ENCODE data around the gene ANKRD62. TPM values are rescaled to one million over a fixed set of nuclear protein-coding genes. Genes with fewer than 3 reads are reported as not detected.

Gene ANKRD62
- total RNA-seq (under 1 TPM in 1 of 2 donors, not detected in 1; under 0.01 TPM), polyA plus RNA-seq (not detected)

DNA sequence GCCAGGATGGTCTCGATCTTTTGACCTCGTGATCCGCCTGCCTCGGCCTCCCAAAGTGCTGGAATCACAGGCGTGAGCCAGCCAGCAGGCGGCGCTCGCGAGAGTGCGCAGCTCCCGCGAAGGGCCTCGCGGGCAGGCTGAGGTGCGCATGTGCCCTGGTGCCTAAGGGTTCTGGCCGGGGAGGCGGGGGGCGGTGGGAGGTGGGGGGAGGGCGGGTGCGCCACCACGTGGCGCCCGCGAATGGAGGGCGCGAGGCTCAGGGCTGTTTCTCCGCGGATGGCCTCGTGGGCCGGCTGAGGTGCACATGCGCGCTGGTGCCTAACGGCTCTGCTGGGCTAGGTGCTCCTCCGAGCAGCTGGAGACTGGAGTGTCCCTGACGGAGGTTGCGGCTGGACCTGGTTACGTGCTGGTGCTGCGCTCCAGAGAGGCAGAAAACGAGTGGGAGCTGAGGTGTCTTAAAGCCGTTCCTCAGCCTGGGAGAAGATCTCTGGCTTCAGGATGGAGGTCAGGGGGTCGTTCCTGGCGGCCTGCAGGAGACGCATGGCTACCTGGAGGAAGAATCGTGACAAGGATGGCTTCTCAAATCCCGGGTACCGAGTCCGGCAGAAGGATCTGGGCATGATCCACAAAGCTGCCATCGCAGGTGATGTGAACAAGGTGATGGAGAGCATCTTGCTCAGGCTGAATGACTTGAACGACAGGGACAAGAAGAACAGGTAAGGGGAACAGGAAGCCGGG is at the start of gene ANKRD62:
Gene ANKRD62 (plus strand): TSS at position 324 of the 738 bp plus-strand sequence. CDS start 175 bp downstream, at position 499.
- Histone ChIP-seq H3K4me1 (ENCODE audit: control insufficient read depth in 4 of 4, insufficient read depth in 4 of 4, low read length in 3 of 4) (no peaks in the 10 kb centered on the region), H3K4me3 (ENCODE audit: low read depth in 1 of 3, low read length in 3 of 3) (no peak within 1 kb of the TSS)

DNA sequence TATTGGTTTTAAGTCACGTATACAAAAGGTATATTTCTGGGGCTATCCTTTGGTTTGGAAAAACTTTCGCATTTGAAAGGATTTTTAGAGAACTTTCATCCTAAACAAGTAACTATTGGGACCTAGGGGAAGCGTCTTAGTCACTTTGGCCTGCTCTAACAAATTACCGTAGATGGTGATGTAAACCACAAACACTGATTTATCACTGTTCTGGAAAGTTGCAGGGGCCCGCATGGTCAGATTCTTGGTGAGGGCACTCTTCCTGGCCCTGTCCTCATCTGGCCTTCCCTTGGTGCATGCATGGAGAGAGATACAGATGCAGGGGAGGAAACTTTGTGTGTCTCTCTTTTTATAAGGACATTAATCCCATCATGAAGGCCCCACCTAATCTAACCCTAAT is 49.1 kb upstream of the ANKRD62 start:
- no peak overlapping the region for H3K9ac ChIP-seq (ENCODE audit: low read depth in 1 of 2, low read length in 2 of 2)
- no peak overlapping the region for H3K4me3 ChIP-seq (ENCODE audit: low read depth in 1 of 3, low read length in 3 of 3)
- no peaks in the 10 kb centered on the region for H3K9me3 ChIP-seq (ENCODE audit: control insufficient read depth in 4 of 4, low read length in 3 of 4)
- TF ChIP-seq, protein P1, sequence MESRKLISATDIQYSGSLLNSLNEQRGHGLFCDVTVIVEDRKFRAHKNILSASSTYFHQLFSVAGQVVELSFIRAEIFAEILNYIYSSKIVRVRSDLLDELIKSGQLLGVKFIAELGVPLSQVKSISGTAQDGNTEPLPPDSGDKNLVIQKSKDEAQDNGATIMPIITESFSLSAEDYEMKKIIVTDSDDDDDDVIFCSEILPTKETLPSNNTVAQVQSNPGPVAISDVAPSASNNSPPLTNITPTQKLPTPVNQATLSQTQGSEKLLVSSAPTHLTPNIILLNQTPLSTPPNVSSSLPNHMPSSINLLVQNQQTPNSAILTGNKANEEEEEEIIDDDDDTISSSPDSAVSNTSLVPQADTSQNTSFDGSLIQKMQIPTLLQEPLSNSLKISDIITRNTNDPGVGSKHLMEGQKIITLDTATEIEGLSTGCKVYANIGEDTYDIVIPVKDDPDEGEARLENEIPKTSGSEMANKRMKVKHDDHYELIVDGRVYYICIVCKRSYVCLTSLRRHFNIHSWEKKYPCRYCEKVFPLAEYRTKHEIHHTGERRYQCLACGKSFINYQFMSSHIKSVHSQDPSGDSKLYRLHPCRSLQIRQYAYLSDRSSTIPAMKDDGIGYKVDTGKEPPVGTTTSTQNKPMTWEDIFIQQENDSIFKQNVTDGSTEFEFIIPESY (IDR thresholded peaks at IDR 0.05): no peak
- TF ChIP-seq, protein P2, sequence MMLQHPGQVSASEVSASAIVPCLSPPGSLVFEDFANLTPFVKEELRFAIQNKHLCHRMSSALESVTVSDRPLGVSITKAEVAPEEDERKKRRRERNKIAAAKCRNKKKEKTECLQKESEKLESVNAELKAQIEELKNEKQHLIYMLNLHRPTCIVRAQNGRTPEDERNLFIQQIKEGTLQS (IDR thresholded peaks at IDR 0.05): no peak
- TF ChIP-seq JUND (IDR thresholded peaks at IDR 0.05) (no peak), FOXA2 (IDR thresholded peaks at IDR 0.05) (no peak)
- TF ChIP-seq, protein P3, sequence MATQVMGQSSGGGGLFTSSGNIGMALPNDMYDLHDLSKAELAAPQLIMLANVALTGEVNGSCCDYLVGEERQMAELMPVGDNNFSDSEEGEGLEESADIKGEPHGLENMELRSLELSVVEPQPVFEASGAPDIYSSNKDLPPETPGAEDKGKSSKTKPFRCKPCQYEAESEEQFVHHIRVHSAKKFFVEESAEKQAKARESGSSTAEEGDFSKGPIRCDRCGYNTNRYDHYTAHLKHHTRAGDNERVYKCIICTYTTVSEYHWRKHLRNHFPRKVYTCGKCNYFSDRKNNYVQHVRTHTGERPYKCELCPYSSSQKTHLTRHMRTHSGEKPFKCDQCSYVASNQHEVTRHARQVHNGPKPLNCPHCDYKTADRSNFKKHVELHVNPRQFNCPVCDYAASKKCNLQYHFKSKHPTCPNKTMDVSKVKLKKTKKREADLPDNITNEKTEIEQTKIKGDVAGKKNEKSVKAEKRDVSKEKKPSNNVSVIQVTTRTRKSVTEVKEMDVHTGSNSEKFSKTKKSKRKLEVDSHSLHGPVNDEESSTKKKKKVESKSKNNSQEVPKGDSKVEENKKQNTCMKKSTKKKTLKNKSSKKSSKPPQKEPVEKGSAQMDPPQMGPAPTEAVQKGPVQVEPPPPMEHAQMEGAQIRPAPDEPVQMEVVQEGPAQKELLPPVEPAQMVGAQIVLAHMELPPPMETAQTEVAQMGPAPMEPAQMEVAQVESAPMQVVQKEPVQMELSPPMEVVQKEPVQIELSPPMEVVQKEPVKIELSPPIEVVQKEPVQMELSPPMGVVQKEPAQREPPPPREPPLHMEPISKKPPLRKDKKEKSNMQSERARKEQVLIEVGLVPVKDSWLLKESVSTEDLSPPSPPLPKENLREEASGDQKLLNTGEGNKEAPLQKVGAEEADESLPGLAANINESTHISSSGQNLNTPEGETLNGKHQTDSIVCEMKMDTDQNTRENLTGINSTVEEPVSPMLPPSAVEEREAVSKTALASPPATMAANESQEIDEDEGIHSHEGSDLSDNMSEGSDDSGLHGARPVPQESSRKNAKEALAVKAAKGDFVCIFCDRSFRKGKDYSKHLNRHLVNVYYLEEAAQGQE (IDR thresholded peaks at IDR 0.05): no peak
- H3K27ac ChIP-seq (ENCODE audit: low read depth in 1 of 2, low read length in 2 of 2): no peak overlapping the region
- no peak for DNase-seq (ENCODE audit: low spot score)
- H3K36me3 ChIP-seq (ENCODE audit: control insufficient read depth in 4 of 4, insufficient read depth in 3 of 4, low read depth in 1 of 4, low read length in 3 of 4): no peaks in the 10 kb centered on the region
- H3K4me1 ChIP-seq (ENCODE audit: control insufficient read depth in 4 of 4, insufficient read depth in 4 of 4, low read length in 3 of 4): no peaks in the 10 kb centered on the region
- H3K27me3 ChIP-seq (ENCODE audit: control insufficient read depth in 4 of 4, insufficient read depth in 4 of 4, low read length in 3 of 4): no peaks in the 10 kb centered on the region
- 75% methylated on average over 5 of the region's 5 CpGs for whole genome bisulfite sequencing

More for the DNA sequence above, at the start of gene ANKRD62:
- no peak for DNase-seq (ENCODE audit: low spot score)
- Histone ChIP-seq H3K9me3 (ENCODE audit: control insufficient read depth in 4 of 4, low read length in 3 of 4) (no peaks in the 10 kb centered on the region), H3K36me3 (ENCODE audit: control insufficient read depth in 4 of 4, insufficient read depth in 3 of 4, low read depth in 1 of 4, low read length in 3 of 4) (no peaks in the 10 kb centered on the region), H3K27ac (ENCODE audit: low read depth in 1 of 2, low read length in 2 of 2) (no peak within 1 kb of the TSS), H3K27me3 (ENCODE audit: control insufficient read depth in 4 of 4, insufficient read depth in 4 of 4, low read length in 3 of 4) (no peaks in the 10 kb centered on the region), H3K9ac (ENCODE audit: low read depth in 1 of 2, low read length in 2 of 2) (no peak within 1 kb of the TSS)
- TF ChIP-seq, protein P2 (IDR thresholded peaks at IDR 0.05): no peak
- TF ChIP-seq NR2F2 (IDR thresholded peaks at IDR 0.05) (no peak), GABPA (IDR thresholded peaks at IDR 0.05 in 1 of 2, conservative IDR thresholded peaks at IDR 0.05 in 1 of 2) (no peak), RAD21 (IDR thresholded peaks at IDR 0.05) (no peak), FOXA2 (IDR thresholded peaks at IDR 0.05) (no peak), TAF1 (conservative IDR thresholded peaks at IDR 0.05) (no peak)
- TF ChIP-seq, protein P4, sequence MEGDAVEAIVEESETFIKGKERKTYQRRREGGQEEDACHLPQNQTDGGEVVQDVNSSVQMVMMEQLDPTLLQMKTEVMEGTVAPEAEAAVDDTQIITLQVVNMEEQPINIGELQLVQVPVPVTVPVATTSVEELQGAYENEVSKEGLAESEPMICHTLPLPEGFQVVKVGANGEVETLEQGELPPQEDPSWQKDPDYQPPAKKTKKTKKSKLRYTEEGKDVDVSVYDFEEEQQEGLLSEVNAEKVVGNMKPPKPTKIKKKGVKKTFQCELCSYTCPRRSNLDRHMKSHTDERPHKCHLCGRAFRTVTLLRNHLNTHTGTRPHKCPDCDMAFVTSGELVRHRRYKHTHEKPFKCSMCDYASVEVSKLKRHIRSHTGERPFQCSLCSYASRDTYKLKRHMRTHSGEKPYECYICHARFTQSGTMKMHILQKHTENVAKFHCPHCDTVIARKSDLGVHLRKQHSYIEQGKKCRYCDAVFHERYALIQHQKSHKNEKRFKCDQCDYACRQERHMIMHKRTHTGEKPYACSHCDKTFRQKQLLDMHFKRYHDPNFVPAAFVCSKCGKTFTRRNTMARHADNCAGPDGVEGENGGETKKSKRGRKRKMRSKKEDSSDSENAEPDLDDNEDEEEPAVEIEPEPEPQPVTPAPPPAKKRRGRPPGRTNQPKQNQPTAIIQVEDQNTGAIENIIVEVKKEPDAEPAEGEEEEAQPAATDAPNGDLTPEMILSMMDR (IDR thresholded peaks at IDR 0.05; ENCODE audit: low read depth, low read length, missing input control): no peak
- WGBS: 93% methylated on average over 50 of the region's 50 CpGs
